ENCODE measurements around the gene SLC29A4.
A peak's percentile ranks its signal among the peaks of the same experiment; 100 is the strongest.

SLC29A4 gene

GRCh38 chr7:5350174-5350463, 67.4 kb downstream of the SLC29A4 start:
- H3K9ac ChIP-seq (ENCODE audit: low read length), result no peak overlapping the region
- H3K36me3 ChIP-seq (ENCODE audit: control insufficient read depth, insufficient read depth, low read length), result peaks cover 2% of the 10 kb centered on the region; the same call in 1 of the 2 replicates
- no peaks in the 10 kb centered on the region for H3K9me3 ChIP-seq (ENCODE audit: control insufficient read depth, insufficient read depth, low read depth, low read length)
- H3K4me1 ChIP-seq (ENCODE audit: control insufficient read depth, insufficient read depth, low read length), result peaks cover 33% of the 10 kb centered on the region
- H3K27ac ChIP-seq (ENCODE audit: low read depth, low read length), result no peak overlapping the region
- H3K27me3 ChIP-seq (ENCODE audit: control insufficient read depth, insufficient read depth, low read length), result no peaks in the 10 kb centered on the region
- H3K4me3 ChIP-seq (ENCODE audit: low read depth, low read length), result peak overlapping the region; percentile 22; the same call in 1 of the 2 replicates

GRCh38 chr7:5350600-5351385, 68.0 kb downstream of the SLC29A4 start:
- Histone ChIP-seq H3K9me3 (ENCODE audit: control insufficient read depth, insufficient read depth, low read depth, low read length) (no peaks in the 10 kb centered on the region), H3K27ac (ENCODE audit: low read depth, low read length) (no peak overlapping the region), H3K36me3 (ENCODE audit: control insufficient read depth, insufficient read depth, low read length) (no peaks in the 10 kb centered on the region), H3K4me1 (ENCODE audit: control insufficient read depth, insufficient read depth, low read length) (peaks cover 34% of the 10 kb centered on the region), H3K9ac (ENCODE audit: low read length) (no peak overlapping the region), H3K27me3 (ENCODE audit: control insufficient read depth, insufficient read depth, low read length) (no peaks in the 10 kb centered on the region), H3K4me3 (ENCODE audit: low read depth, low read length) (no peak overlapping the region; the same call in 1 of the 2 replicates)

GRCh38 chr7:5351507-5352265, 68.9 kb downstream of the SLC29A4 start:
- no peak overlapping the region for H3K27ac ChIP-seq (ENCODE audit: low read depth, low read length)
- no peaks in the 10 kb centered on the region for H3K27me3 ChIP-seq (ENCODE audit: control insufficient read depth, insufficient read depth, low read length)
- H3K9me3 ChIP-seq (ENCODE audit: control insufficient read depth, insufficient read depth, low read depth, low read length), result no peaks in the 10 kb centered on the region
- H3K9ac ChIP-seq (ENCODE audit: low read length), result no peak overlapping the region
- H3K36me3 ChIP-seq (ENCODE audit: control insufficient read depth, insufficient read depth, low read length), result peaks cover 7% of the 10 kb centered on the region
- H3K4me1 ChIP-seq (ENCODE audit: control insufficient read depth, insufficient read depth, low read length), result peaks cover 34% of the 10 kb centered on the region
- H3K4me3 ChIP-seq (ENCODE audit: low read depth, low read length), result peak overlapping the region; percentile 14; the same call in 1 of the 2 replicates

- no peaks in the 10 kb centered on the region for H3K9me3 ChIP-seq (ENCODE audit: control insufficient read depth, insufficient read depth, low read depth, low read length)
- H3K27ac ChIP-seq (ENCODE audit: low read depth, low read length), result no peak overlapping the region
- no peak overlapping the region for H3K4me3 ChIP-seq (ENCODE audit: low read depth, low read length)
- no peaks in the 10 kb centered on the region for H3K27me3 ChIP-seq (ENCODE audit: control insufficient read depth, insufficient read depth, low read length)
- H3K4me1 ChIP-seq (ENCODE audit: control insufficient read depth, insufficient read depth, low read length), result peaks cover 34% of the 10 kb centered on the region
- H3K36me3 ChIP-seq (ENCODE audit: control insufficient read depth, insufficient read depth, low read length), result peaks cover 14% of the 10 kb centered on the region
- H3K9ac ChIP-seq (ENCODE audit: low read length), result no peak overlapping the region
These were observed 69.8 kb downstream of the SLC29A4 start for GRCh38 chr7:5352440-5353010.

- H3K36me3 ChIP-seq (ENCODE audit: control insufficient read depth, insufficient read depth, low read length), result peaks cover 30% of the 10 kb centered on the region
These were observed 71.9 kb downstream of the SLC29A4 start for GRCh38 chr7:5354460-5355232.

More at GRCh38 chr7:5354460-5355232, 71.9 kb downstream of the SLC29A4 start:
- Histone ChIP-seq H3K4me3 (ENCODE audit: low read depth, low read length) (no peak overlapping the region), H3K9me3 (ENCODE audit: control insufficient read depth, insufficient read depth, low read depth, low read length) (no peaks in the 10 kb centered on the region), H3K9ac (ENCODE audit: low read length) (no peak overlapping the region), H3K27ac (ENCODE audit: low read depth, low read length) (no peak overlapping the region), H3K4me1 (ENCODE audit: control insufficient read depth, insufficient read depth, low read length) (peaks cover 30% of the 10 kb centered on the region), H3K27me3 (ENCODE audit: control insufficient read depth, insufficient read depth, low read length) (no peaks in the 10 kb centered on the region)
